ENCODE data around the gene EXOSC5. TPM values are rescaled to one million over a fixed set of nuclear protein-coding genes. Genes with fewer than 3 reads are reported as not detected.

Gene EXOSC5
- total and polyA plus RNA-seq, 7 experiments from 2014 or later = 15.0 to 84.8 (median 22.1) TPM

DNA sequence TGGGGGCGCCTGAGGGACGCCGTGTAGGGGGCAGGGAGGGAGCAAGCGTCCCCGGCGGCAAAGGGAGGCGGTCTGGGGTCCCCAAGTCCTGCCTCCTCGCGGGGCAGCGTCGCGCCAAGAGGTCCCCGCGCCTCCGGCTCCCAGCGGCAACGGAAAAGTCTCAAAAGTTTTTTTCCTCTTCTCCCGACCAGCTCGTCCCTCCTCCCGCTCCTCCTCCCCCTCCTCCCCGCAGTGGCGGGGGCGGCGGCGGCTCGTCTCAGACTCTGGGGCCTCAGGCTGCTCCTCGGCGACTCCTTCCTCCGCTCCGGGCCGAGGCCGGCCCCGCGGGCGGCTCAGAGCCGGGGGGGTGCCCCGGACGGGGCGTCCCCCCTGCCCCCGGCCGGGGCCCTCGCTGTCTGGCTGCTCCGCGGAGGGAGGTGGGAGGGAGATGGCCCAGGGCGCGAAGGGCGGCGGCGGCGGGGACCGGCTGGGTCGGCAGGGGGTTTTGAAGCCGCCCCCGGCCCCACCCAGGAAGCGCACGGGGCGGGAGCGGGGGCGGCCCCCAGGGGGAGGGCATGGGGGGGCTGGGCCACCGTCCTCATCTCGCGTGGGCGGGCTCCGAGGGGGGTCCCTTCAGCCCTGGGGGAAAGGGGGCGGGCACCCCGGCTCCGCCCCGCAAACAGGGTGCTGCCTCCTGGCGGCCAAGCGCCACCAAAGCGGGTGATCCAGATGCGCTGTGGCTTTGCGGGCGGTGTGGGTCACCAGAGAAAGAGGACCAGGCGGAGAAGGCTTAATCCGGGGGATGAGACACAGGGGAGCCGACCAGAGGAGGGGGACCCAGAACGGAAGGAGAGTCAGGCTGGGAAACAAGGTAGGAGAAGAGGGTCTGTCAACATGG is 43.5 kb downstream of the EXOSC5 start, which contains the start of gene TGFB1:
Gene TGFB1 (minus strand): TSS at position 457 of the 877 bp plus-strand sequence. CDS start 878 bp downstream, outside the sequence.
- DNase-seq (peak; percentile 89 to 94 (median 92)), ATAC-seq (peak; percentile 85)
- peaks cover 44 to 70% of the 10 kb centered on the region in 2 donors for H3K4me1 ChIP-seq (ENCODE audit: control insufficient read depth in 2 of 2, insufficient read depth in 2 of 2, low read length in 2 of 2)
- peaks cover 0 to 23% (median 0%) of the 10 kb centered on the region in 3 experiments for H3K36me3 ChIP-seq (ENCODE audit: control insufficient read depth in 2 of 3, insufficient read depth in 3 of 3, low read length in 3 of 3)
- Mint-ChIP-seq H3K9me3 (peaks cover 0 to 3% (median 0%) of the 10 kb centered on the region in 11 donors), H3K27me3 (no peaks in the 10 kb centered on the region), H3K4me3 (peak within 1 kb of the TSS; percentile 92 to 100 (median 98)), H3K4me1 (peaks cover 56 to 71% (median 59%) of the 10 kb centered on the region in 7 donors), H3K27ac (peak within 1 kb of the TSS; percentile 94 to 100 (median 98)), H3K36me3 (peaks cover 0 to 33% (median 4%) of the 10 kb centered on the region in 5 donors)
- no peaks in the 10 kb centered on the region for H3K9me3 ChIP-seq (ENCODE audit: control insufficient read depth in 2 of 3, low read length in 3 of 3)
- ChIA-PET CTCF (interaction anchor here (0.7 to 3.4 kb wide), 8 partner anchors 10 to 579 kb away, joined by 3 to 39 read pairs (median 6); partner anchors contain the start of genes B9D2 and DMAC2), POLR2A (interaction anchor here (0.5 to 9.2 kb wide), 10 partner anchors 10 to 524 kb away, joined by 3 to 127 read pairs (median 8); partner anchors contain the start of genes B9D2, BCKDHA, CCDC97 and HNRNPUL1)
- peak within 1 kb of the TSS; percentile 96 for H3K27ac ChIP-seq (ENCODE audit: low read depth, low read length)
- peak within 1 kb of the TSS; percentile 94 for H3K4me3 ChIP-seq (ENCODE audit: low read length)
- intact Hi-C loops (cut with micrococcal nuclease) = loop anchor here (1.0 to 10.0 kb wide), 14 partner anchors 10 to 1521 kb away; partner anchors contain the start of genes BCKDHA (in 2 of the 2), EXOSC5 (in 2 of the 2), SERTAD3 (in 2 of the 2) and DYRK1B (in 1 of the 2)
- no peaks in the 10 kb centered on the region for H3K27me3 ChIP-seq (ENCODE audit: control insufficient read depth in 2 of 2, insufficient read depth in 2 of 2, low read length in 2 of 2)

DNA sequence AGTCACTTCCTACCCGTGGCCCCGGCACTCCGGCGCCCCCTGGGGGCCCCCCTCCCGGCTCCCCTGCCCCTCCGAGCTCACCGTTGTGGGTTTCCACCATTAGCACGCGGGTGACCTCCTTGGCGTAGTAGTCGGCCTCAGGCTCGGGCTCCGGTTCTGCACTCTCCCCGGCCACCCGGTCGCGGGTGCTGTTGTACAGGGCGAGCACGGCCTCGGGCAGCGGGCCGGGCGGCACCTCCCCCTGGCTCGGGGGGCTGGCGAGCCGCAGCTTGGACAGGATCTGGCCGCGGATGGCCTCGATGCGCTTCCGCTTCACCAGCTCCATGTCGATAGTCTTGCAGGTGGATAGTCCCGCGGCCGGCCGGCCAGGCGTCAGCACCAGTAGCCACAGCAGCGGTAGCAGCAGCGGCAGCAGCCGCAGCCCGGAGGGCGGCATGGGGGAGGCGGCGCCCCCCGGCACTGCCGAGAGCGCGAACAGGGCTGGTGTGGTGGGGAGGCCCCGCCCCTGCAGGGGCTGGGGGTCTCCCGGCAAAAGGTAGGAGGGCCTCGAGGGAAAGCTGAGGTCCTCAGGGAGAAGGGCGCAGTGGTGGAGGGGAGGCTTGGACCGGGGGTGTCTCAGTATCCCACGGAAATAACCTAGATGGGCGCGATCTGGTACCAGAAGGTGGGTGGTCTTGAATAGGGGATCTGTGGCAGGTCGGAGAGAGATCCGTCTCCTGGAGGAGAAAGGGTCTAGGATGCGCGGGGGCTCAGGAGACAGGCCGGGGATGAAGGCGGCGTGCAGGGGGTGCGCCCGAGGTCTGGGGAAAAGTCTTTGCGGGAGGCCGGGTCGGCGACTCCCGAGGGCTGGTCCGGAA is 44.3 kb downstream of the EXOSC5 start:
- H3K9me3 ChIP-seq (ENCODE audit: control insufficient read depth in 2 of 3, low read length in 3 of 3) = no peaks in the 10 kb centered on the region
- H3K27me3 ChIP-seq (ENCODE audit: control insufficient read depth in 2 of 2, insufficient read depth in 2 of 2, low read length in 2 of 2) = no peaks in the 10 kb centered on the region
- Mint-ChIP-seq H3K9me3 (peaks cover 0 to 6% (median 0%) of the 10 kb centered on the region in 11 donors), H3K36me3 (peaks cover 4 to 39% (median 9%) of the 10 kb centered on the region in 5 donors), H3K4me3 (peak overlapping the region; percentile 92 to 100 (median 98)), H3K4me1 (peaks cover 53 to 70% (median 57%) of the 10 kb centered on the region in 7 donors), H3K27me3 (no peaks in the 10 kb centered on the region), H3K27ac (peak overlapping the region; percentile 92 to 99 (median 96))
- peaks cover 4 to 26% (median 4%) of the 10 kb centered on the region in 3 experiments for H3K36me3 ChIP-seq (ENCODE audit: control insufficient read depth in 2 of 3, insufficient read depth in 3 of 3, low read length in 3 of 3)
- peaks cover 42 to 68% of the 10 kb centered on the region in 2 donors for H3K4me1 ChIP-seq (ENCODE audit: control insufficient read depth in 2 of 2, insufficient read depth in 2 of 2, low read length in 2 of 2)
- ATAC-seq = peak; percentile 14
- H3K4me3 ChIP-seq (ENCODE audit: low read length) = peak overlapping the region; percentile 94
- intact Hi-C loops (cut with micrococcal nuclease) = loop anchor here (1.0 to 10.0 kb wide), 10 partner anchors 45 to 1521 kb away; partner anchors contain the start of genes SERTAD3 (in 2 of the 2), DYRK1B (in 1 of the 2), MIA (in 1 of the 2) and RAB4B (in 1 of the 2)
- ChIA-PET POLR2A (interaction anchor here (0.5 to 9.2 kb wide), 21 partner anchors 11 to 216 kb away, joined by 3 to 127 read pairs (median 4); partner anchors contain the start of genes B9D2, BCKDHA, CCDC97 and DMAC2), CTCF (interaction anchor here (0.8 to 3.4 kb wide), 16 partner anchors 11 to 575 kb away, joined by 3 to 39 read pairs (median 4); partner anchors contain the start of genes B9D2, DMAC2, HNRNPUL1 and RAB4B)
- DNase-seq = peak; percentile 66 to 85 (median 72)
- peak overlapping the region; percentile 96 for H3K27ac ChIP-seq (ENCODE audit: low read depth, low read length)

DNA sequence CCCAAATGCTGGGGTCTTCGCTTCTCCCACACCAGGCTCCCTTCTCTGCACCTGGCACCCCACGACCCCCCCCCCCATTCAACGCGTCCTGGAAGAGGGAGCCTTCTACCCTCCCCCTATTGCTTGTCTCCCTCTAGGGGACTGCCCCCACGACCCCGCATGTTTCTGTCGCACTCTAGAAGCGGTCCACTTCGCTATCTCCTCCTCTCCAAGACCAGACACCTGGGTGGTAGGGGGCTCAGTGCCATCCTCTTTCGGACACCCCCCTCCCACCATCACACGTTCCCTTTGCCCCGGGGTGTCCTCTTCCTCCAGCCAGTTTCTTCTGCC is 44.9 kb downstream of the EXOSC5 start:
- Histone ChIP-seq H3K36me3 (ENCODE audit: control insufficient read depth in 2 of 3, insufficient read depth in 3 of 3, low read length in 3 of 3) (peaks cover 5 to 30% (median 9%) of the 10 kb centered on the region in 3 experiments), H3K9me3 (ENCODE audit: control insufficient read depth in 2 of 3, low read length in 3 of 3) (no peaks in the 10 kb centered on the region), H3K4me3 (ENCODE audit: low read length) (peak overlapping the region; percentile 94), H3K27me3 (ENCODE audit: control insufficient read depth in 2 of 2, insufficient read depth in 2 of 2, low read length in 2 of 2) (no peaks in the 10 kb centered on the region), H3K27ac (ENCODE audit: low read depth, low read length) (peak overlapping the region; percentile 96), H3K4me1 (ENCODE audit: control insufficient read depth in 2 of 2, insufficient read depth in 2 of 2, low read length in 2 of 2) (peaks cover 44 to 64% of the 10 kb centered on the region in 2 donors)
- Mint-ChIP-seq H3K27ac (peak overlapping the region; percentile 92 to 98 (median 94)), H3K36me3 (peaks cover 4 to 39% (median 9%) of the 10 kb centered on the region in 5 donors), H3K4me1 (peaks cover 47 to 64% (median 52%) of the 10 kb centered on the region in 7 donors), H3K27me3 (no peaks in the 10 kb centered on the region), H3K4me3 (peak overlapping the region; percentile 92 to 100 (median 98)), H3K9me3 (peaks cover 0 to 6% (median 0%) of the 10 kb centered on the region in 11 donors)
- POLR2A ChIA-PET = interaction anchor here (0.8 to 9.2 kb wide), 21 partner anchors 10 to 217 kb away, joined by 3 to 127 read pairs (median 4); partner anchors contain the start of genes B9D2, BCKDHA, CCDC97 and DMAC2
- CTCF ChIA-PET = interaction anchor here (0.6 to 3.4 kb wide), 17 partner anchors 9 to 574 kb away, joined by 3 to 39 read pairs (median 4); partner anchors contain the start of genes B9D2, HNRNPUL1 and RAB4B
- no peak for DNase-seq
- no peak for ATAC-seq
- intact Hi-C loops (cut with micrococcal nuclease) = loop anchor here (1.0 to 10.0 kb wide), 9 partner anchors 44 to 1520 kb away; partner anchors contain the start of genes SERTAD3 (in 2 of the 2), DYRK1B (in 1 of the 2), MIA (in 1 of the 2) and RAB4B (in 1 of the 2)

DNA sequence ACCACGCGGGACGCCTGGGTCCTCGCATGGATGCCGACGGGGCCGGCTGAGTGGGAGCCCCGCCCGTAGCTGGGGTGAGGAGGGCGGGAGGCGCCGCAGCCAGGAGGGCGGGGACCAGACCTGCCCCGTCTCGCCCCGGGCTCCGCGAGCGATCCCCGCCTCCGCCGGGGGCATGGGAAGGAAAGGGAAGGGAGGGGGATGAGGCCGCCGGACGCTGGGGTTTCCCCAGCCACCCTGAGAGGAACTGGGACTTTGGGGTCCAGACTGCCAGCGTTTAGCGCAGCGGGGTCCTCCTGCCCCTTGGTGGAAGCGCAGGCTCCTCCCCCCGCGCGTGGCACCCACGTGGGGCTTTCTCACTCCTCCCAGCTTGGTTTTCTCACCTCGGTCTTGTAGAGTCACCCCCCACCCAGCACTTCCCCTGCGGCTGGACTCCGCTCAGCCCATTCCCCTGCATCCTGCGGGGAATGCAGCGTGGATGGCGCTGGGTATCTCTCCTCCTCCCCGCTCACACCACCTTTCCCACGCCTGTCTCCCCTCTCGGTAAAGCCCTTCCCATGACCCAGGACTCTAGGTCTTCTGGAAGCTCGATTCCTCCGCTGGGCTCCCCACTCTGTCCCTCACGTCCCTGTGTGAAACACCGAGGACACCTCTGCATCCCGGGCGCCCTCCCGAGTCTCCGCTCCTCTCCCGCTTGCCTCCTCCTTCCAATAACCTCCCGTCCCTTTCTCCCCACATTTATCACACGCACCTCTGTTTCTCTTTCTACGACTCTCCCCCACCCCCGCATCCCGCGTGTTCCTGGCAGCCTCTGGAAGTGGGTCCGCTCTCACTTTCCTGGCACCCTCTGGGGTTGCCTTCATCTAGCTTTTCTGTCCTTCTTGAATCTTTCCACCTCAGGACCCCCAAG is 45.6 kb downstream of the EXOSC5 start:
- peak; percentile 66 for ATAC-seq
- peaks cover 41 to 61% (median 49%) of the 10 kb centered on the region in 7 donors for H3K4me1 Mint-ChIP-seq
- H3K27me3 Mint-ChIP-seq = no peaks in the 10 kb centered on the region
- H3K4me3 Mint-ChIP-seq = peak overlapping the region; percentile 92 to 100 (median 98)
- H3K36me3 Mint-ChIP-seq = peaks cover 4 to 37% (median 10%) of the 10 kb centered on the region in 5 donors
- DNase-seq = peak; percentile 70 to 87 (median 84)
- POLR2A ChIA-PET = interaction anchor here (0.7 to 9.2 kb wide), 20 partner anchors 9 to 221 kb away, joined by 3 to 127 read pairs (median 5); partner anchors contain the start of genes B9D2, CCDC97, DMAC2 and HNRNPUL1
- intact Hi-C loops (cut with micrococcal nuclease) = loop anchor here (1.0 to 10.0 kb wide), 14 partner anchors 9 to 1519 kb away; partner anchors contain the start of genes B9D2 (in 2 of the 2), SERTAD3 (in 2 of the 2), ACTMAP (in 1 of the 2) and DYRK1B (in 1 of the 2)
- H3K4me3 ChIP-seq (ENCODE audit: low read length) = peak overlapping the region; percentile 94
- H3K36me3 ChIP-seq (ENCODE audit: control insufficient read depth in 2 of 3, insufficient read depth in 3 of 3, low read length in 3 of 3) = peaks cover 6 to 36% (median 10%) of the 10 kb centered on the region in 3 experiments
- no peaks in the 10 kb centered on the region for H3K27me3 ChIP-seq (ENCODE audit: control insufficient read depth in 2 of 2, insufficient read depth in 2 of 2, low read length in 2 of 2)
- H3K9me3 Mint-ChIP-seq = peaks cover 0 to 6% (median 0%) of the 10 kb centered on the region in 11 donors
- H3K4me1 ChIP-seq (ENCODE audit: control insufficient read depth in 2 of 2, insufficient read depth in 2 of 2, low read length in 2 of 2) = peaks cover 38 to 58% of the 10 kb centered on the region in 2 donors
- H3K27ac Mint-ChIP-seq = peak overlapping the region; percentile 92 to 98 (median 96)
- CTCF ChIA-PET = interaction anchor here (0.6 to 3.4 kb wide), 19 partner anchors 9 to 573 kb away, joined by 3 to 39 read pairs (median 4); partner anchors contain the start of genes B9D2, HNRNPUL1 and RAB4B
- H3K27ac ChIP-seq (ENCODE audit: low read depth, low read length) = peak overlapping the region; percentile 96
- no peaks in the 10 kb centered on the region for H3K9me3 ChIP-seq (ENCODE audit: control insufficient read depth in 2 of 3, low read length in 3 of 3)

Data from naive thymus-derived CD4-positive, alpha-beta T cell (primary cell).